GM12875 (cell line): ENCODE data around the gene FOXJ2.
"Not testable (repeated sequence)": the region's sequence is repeated elsewhere in the genome, so short reads cannot be mapped to it uniquely, and the experiment has no call there.

ENCODE experiments used
- H3K4me3 ChIP-seq: one replicate; pipeline ENCODE4 v1.5.1; 2011; ENCODE audit warnings: low read depth, low read length, control low read depth
- CTCF ChIP-seq: IDR thresholded peaks from 2 replicates; pipeline ENCODE4 v1.5.1; 2011; ENCODE audit warnings: low read depth, mild to moderate bottlenecking, control low read depth, inconsistent platforms, low read length, moderate library complexity, borderline replicate concordance; ENCODE audit not compliant: insufficient read depth

Gene FOXJ2

DNA sequence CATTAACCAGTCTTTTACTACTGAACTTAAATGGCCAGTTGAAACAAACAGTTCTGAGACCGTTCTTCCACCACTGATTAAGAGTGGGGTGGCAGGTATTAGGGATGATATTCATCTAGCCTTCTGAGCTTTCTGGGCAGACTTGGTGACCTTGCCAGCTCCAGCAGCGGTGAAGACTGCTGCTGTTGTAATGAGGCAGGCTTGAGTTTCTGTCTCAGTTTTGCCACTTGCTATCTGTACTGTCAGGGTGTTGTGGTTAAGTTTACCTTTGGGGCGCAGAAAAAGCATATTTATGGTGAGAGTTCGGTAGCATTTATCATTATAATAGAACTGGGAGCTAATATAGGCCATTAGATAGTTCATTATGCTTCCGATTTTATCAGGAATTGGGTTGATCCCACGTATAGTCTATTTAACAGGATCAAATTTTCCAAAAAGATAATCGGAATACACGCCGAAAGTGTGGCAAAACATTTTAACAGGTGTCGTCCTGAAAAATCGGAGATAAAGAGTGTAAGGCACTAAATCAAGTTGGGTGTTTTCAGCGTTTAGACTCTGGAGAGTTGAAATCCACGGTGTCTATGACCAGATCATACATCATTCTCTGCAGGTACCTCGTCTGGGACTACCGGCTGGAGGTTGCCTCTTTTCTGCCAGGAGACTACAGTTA, 48.9 kb downstream of the FOXJ2 start:
- H3K4me3 ChIP-seq, result peak overlapping the region; percentile 72
- TF ChIP-seq CTCF, result no peak

DNA sequence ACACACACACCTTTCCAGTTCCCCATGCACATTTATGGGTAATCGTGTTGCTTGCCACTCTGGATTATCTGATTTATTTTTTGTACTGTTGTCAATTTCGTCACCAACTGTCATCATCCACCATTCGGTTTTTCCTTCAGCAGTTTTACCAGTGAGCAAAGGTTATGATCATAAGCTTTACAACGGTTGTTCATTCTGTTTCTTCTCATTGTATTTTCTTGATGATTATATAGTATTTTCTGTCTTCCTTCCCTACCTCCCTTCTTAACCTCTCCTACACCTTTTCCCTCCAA, 50.2 kb downstream of the FOXJ2 start:
- peak overlapping the region; percentile 72 for H3K4me3 ChIP-seq
- TF ChIP-seq CTCF, result no peak

DNA sequence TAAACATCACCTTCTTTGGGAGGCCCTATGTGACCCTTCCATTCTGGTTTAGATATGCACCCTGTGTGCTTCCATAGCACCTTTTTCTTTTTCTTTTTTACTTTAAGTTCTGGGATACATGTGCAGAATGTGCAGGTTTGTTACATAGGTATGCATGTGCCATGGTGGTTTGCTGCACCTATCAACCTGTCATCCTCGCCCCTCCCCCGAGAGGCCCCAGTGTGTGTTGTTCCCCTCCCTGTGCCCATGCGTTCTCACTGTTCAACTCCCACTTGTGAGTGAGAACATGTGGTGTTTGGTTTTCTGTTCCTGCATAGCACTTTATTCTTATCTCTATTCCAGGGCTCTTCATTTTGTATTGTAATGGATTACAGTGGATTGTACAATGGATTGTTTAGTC, 51.8 kb downstream of the FOXJ2 start:
- not testable (repeated sequence) for H3K4me3 ChIP-seq

DNA sequence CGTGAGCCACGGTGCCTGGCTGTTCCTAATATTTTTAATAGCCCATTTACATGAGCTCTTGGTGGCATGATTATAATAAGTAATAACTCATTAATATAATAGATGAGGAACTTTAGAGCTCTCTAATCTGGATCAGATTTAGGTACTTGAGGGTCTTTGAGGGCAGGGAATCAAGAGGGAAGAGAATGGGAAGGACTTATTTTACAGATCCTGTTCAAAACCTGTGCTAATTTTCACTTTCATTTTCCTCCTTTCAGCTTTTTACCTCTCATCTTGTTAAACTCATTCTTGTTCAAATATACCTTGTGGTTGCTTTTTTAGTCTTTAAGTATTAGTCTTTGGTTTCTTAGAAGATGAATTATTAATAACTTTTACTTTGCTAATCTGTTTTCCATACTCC, 55.1 kb downstream of the FOXJ2 start:
- no peak overlapping the region for H3K4me3 ChIP-seq
- no peak for TF ChIP-seq CTCF

GRCh38 chr12:8088574-8088973, 56.1 kb downstream of the FOXJ2 start:
- TF ChIP-seq CTCF, result no peak
- H3K4me3 ChIP-seq, result no peak overlapping the region

DNA sequence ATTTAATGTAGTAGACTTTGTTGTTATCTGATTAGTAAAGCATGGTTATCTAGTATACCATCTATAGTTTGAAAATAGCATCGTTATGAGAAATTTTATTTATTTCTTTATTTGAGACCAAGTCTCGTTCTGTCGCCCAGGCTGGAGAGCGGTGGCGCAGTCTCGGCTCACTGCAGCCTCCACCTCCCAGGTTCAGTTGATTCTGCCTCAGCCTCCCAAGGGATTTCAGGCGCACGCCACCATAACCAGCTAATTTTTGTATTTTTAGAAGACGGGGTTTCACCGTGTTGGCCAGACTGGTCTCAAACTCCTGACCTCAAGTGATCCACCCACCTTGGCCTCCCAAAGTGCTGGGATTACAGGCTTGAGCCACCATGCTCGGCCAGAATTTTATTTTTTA, 56.8 kb downstream of the FOXJ2 start:
- H3K4me3 ChIP-seq, result not testable (repeated sequence)

DNA sequence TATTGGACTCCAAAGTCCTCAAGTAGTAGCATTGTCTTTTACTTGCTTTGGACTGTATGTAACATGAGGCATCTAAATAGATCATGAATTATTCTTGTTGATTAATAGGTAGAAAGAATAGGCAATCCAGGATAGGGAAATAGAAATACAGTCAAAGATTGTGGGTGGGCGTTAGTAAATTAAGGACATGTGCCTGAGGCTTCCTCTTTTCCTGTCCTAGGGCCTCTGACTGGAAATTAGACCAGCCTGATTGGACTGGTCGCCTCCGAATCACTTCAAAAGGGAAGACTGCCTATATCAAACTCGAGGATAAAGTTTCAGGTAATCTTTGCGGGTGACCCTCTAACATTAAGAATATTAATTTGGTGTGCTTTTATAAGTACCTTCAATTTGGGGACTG, 57.2 kb downstream of the FOXJ2 start:
- TF ChIP-seq CTCF, result no peak
- no peak overlapping the region for H3K4me3 ChIP-seq

DNA sequence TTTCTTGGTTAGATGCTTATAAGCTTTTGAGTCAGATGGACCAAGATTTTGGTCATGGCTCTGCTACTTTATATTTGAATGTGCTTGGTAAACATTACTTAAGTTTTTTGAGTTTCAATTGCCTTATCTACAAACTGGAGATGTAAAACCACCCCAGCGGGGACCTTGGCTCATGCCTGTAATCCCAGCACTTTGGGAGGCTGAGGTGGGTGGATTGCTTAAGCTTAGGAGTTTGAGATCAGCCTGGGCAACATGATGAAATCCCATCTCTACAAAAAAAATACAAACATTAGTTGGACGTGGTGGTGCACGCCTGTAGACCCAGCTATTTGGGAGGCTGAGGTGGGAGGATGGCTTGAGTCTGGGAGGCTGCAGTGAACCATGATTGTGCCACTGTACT, 60.8 kb downstream of the FOXJ2 start:
- no peak overlapping the region for H3K4me3 ChIP-seq
- no peak for TF ChIP-seq CTCF
